GM12872 (cell line): Measurements from ENCODE around the gene CYS1.
A peak's percentile ranks its signal among the peaks of the same experiment; 100 is the strongest.

Experiments
- CTCF ChIP-seq: IDR thresholded peaks from 3 replicates; pipeline ENCODE4 v1.5.1; 2011; ENCODE audit warnings: low read depth, mild to moderate bottlenecking, low read length, moderate library complexity; ENCODE audit not compliant: insufficient read depth

Gene CYS1

GRCh38 chr2:10028988-10029874, 51.0 kb downstream of the CYS1 start:
- TF ChIP-seq CTCF, result no peak

GRCh38 chr2:10028407-10028987, 51.7 kb downstream of the CYS1 start:
- 0 out of 3 replicates have a peak, but pooled peaks have one; percentile 19 for TF ChIP-seq CTCF

GRCh38 chr2:10027660-10028330, 52.4 kb downstream of the CYS1 start:
- TF ChIP-seq CTCF, result no peak

GRCh38 chr2:10026940-10027569, 53.2 kb downstream of the CYS1 start:
- no peak for TF ChIP-seq CTCF

- TF ChIP-seq CTCF, result no peak
These were observed 57.1 kb downstream of the CYS1 start for GRCh38 chr2:10022966-10023662.

GRCh38 chr2:10022445-10022844, 57.8 kb downstream of the CYS1 start:
- TF ChIP-seq CTCF, result peak; percentile 9; the same call in 1 of the 3 replicates

- no peak for TF ChIP-seq CTCF
These were observed 58.2 kb downstream of the CYS1 start for GRCh38 chr2:10022041-10022421.
